DMS153 (cell line): ENCODE results near the gene NINJ2.

Experiments used
- DNase-seq: peaks from one replicate; lab custom pipeline; 2025; lab: John Stamatoyannopoulos, UW

The NINJ2 gene

DNA sequence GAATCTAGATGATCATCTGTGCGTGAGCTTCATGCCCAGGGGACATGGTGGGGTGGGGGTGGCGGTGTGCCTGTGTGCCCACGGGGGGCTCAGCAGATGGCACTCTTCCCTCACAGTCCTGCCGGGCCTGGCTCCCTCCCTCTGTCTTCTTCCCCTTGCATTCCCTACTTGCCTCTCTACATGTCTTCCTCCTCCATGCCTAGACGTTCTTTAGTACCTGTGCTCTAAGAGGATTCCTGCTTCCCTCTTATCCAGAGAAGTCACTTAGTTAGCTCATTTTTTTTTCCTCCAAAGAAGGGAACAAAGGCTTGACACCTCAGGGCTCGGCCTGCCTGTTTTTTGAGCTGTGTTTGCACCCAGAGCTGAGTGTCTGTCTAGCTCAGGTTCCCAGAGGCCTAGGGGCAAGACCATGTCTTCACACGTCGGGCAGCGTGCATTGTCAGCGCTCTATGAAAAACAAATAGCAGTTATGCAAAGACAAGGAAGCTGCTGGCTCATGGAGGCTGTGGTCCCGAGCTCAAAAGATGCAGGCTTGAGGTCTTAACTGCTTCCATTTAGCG, 48.8 kb downstream of the NINJ2 start:
- no peak for DNase-seq

DNA sequence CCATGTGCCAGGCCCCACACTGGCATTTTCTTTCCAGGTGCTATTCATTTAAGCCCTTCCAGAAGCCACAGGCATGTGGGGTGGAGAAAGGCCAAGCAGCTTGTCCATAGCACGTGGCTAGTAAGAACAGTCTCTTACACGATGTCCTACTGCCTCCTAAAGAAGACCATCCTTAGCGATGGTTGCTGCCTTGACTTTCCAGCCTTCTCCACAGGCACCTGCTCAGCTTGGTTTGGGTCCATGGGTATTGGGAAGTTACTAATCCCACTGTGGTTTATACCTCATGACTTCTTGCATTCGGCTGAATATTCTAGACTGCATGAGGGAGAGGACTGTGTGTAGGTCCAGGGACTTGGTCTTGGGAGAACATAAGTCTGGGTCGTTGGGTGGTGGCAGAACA, 49.2 kb downstream of the NINJ2 start:
- no peak for DNase-seq

DNA sequence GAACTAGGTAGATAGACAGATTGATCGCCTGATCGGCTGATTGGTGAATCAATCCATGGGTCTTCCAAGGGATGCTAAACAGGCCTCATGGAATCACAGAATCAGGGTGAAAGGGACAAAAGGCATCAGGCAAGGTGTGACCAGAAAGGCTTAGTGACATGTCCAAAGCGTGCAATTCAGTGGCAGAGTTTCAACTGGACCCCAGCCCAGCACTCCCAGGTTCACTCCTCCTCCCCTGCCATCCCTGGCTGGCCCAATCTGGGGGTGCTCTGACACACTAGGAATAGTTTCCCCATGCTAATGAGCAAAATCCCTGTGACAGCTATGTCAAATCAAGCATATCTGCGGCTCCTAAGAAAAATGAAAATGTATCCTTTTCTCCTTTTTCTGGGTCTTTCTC, 50.4 kb downstream of the NINJ2 start:
- no peak for DNase-seq

DNA sequence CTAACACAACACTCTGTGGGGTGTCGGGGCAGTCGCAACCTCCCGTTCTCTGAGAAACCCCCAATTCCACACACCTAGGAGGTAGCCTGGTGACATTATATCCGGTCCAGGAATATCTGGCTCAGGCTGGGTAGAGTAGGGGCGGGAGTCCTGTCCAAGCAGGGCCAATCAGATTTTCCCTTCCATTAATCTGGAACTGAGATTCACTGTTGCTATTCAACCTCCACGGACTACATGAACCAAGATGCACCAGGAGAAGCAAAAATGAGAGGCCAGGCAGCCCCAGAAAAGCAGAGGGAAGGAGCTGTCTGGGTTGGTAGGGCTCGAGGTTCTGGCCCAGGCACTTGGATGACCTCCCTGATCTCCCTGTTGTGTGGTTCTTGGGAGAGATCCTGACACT, 51.0 kb downstream of the NINJ2 start:
- no peak for DNase-seq

DNA sequence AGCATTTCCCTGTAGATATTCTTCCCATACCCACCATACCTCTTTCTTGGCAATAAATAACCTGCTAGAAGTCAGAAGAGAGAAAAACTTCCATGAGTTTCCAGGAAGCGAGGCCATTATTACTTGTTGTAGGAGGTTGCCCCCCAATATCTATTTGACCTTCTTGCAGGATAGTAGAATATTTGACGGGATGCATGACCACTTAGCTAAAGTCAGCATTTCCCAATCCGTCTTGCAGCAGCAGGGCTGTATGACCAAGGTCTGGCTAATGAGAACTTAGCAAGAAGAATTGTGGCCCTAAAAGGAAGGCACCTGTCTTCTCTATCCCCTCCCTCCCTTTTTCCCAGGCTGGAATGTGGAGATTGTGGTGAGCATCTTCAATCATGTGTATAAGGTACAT, 51.5 kb downstream of the NINJ2 start:
- no peak for DNase-seq

DNA sequence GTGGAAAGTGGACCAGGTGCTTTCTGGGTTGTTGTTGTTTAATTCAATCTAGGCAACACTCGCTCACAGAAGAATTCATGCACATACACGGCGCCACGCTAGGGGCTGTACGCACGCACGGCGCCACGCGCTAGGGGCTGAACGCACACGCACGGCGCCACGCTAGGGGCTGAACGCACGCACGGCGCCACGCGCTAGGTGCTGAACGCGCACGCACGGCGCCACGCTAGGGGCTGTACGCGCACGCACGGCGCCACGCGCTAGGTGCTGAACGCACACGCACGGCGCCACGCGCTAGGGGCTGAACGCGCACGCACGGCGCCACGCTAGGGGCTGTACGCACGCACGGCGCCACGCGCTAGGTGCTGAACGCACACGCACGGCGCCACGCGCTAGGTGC, 54.3 kb downstream of the NINJ2 start:
- no peak for DNase-seq

DNA sequence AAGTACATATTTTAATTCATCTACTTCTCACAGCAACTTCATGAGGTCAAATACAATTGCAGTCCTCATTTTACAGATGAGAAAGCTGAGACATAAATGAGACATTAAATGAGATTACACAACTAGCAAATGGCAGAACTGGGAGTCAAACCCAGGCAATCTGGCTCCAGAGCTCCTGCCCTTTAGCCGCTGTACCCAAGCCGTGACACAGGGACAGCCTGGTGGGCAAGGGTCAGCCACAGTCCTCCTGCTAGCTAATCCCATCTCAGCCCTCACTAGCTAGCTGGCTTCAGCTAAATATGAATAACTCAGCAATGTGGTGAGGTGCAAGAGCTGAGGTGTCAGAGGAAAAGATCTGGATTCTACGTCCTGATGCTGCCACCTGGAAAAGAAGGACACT, 54.8 kb downstream of the NINJ2 start:
- DNase-seq, result no peak

DNA sequence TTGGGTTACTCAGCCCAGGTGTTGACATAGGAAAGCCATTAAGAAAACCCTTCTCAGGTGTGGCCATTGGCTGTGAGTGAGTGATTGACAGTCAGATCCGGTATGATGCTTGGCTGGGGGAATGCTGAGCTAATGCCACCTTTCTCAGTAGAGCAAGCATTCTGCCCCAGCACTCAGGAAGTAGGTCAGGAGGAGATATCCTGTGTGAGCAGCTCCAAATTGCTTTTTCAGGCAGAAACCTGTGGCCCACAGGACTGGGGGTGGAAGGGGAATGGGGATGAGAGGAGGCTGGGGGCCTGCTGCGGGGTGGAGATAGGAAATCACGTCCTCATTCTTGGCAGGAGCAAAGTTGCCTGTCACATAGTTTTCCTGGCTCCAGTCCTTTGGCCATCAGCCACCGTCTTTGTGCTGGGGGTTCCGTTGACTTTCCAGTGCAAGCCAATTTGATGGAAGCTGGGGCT, 55.7 kb downstream of the NINJ2 start:
- DNase-seq, result no peak

DNA sequence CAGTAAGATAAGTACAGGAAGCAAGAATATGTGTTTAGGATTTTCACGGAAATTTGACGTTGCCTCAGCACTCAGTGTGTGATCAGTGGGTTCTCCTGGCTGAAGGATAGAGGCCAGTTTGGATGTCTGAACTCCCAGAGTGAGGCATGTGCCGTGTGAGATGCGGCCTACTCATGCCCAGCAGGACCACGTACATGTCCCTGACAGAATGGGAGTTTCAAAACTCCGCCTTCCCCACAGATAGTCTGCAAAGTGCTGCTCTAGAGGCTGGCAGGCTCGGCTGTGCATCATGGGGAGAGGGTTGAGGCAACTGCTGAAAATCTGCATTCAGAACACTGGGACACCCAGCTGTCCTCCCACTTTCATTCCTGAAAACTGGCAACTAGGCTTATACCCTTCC, 58.3 kb downstream of the NINJ2 start:
- no peak for DNase-seq

DNA sequence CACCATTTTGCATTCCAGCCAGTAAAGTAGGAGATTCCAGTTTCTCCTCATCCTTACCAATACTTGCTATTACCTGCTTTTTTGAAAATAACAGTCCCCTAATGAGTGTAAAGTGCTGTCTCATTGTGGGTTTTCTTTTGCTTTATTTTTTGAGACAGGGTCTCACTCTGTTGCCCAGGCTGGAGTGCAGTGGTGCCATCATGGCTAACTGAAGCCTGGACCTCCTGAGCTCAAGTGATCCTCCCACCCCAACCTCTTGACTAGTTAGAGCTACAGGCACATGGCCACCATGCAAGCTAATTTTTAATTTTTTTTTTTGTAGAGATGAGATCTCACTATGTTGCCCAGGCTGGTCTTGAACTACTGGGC, 60.6 kb downstream of the NINJ2 start:
- no peak for DNase-seq

DNA sequence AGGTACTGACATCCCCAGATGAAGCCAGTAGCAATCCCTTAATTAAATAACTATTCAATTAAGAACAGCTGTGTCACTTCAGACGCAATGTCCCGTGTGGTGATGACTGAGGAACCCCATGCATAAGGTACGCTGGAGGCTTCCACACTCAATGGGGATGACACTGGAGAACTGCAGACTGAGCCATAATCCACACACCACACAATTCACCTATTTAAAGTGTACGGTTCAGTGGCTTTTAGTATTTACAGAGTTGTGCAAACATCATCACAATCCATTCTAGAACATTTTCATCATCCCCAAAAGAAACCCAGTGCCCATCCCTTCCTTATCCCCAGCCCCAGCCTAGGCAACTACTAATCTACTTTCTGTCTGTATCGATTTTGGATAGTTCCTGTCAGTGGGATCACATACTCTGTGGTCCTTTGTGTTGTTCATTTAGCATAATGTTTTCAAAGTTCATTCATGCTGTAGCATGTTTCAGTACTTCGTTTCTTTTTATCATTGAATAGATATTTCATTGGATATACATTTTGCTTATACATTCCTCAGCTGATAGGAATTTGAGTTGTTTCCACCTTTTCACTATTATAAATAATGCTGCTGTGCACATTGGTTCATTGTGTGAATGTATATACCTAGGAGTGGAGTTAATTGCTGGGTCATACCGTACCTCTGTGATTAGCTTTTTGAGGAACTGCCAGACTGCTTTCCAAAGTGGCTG, 61.1 kb downstream of the NINJ2 start:
- DNase-seq, result no peak

DNA sequence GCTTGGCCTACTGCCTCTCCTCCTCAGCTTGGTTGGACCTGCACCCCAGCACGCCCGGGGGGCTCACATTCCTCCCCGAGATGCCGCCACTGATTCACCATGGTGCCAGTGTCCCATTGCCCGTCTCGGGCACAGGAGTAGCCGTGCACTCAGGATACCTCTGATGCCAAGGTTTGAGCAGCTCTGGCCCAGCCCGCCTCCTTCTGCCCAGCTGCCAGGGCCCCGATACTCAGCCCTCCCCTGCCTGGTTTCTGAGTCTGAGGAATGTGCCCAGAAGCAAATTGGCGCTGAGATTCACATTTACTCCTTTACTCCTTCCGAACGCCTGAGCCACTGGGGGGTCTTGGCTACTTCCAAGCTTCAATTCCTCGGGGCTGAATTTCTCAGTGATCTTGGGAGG, 63.5 kb downstream of the NINJ2 start:
- DNase-seq, result no peak

DNA sequence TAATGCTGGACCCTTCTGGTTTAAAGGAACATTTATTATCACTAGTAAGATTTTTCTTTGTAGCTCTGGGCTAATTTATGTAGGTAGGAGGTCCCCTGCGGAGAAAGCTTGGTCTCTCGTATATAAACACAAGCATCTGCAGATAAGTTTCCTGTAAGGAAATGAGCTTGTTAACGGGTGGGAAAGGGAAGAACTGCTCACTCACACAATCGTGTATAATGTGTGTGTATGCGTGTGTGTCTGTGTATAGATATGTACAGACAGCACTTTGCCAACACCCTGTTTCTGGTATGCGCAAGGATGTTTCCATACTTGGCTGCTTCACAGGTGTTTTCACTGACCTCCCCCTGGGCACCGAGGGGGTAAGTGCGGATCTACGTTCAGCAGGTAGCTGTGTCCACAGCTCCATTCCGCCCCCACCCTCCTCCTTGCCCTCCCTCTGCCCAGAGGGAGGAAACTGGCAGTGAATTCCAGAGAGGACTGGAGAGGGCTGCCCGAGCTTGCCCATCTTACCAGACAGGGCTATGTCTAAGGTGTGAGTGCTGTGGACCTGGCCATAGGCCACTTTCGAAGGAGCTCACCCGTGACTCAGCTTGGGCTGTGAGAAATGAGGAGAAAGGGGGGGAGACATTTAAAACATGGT, 65.2 kb downstream of the NINJ2 start:
- no peak for DNase-seq

DNA sequence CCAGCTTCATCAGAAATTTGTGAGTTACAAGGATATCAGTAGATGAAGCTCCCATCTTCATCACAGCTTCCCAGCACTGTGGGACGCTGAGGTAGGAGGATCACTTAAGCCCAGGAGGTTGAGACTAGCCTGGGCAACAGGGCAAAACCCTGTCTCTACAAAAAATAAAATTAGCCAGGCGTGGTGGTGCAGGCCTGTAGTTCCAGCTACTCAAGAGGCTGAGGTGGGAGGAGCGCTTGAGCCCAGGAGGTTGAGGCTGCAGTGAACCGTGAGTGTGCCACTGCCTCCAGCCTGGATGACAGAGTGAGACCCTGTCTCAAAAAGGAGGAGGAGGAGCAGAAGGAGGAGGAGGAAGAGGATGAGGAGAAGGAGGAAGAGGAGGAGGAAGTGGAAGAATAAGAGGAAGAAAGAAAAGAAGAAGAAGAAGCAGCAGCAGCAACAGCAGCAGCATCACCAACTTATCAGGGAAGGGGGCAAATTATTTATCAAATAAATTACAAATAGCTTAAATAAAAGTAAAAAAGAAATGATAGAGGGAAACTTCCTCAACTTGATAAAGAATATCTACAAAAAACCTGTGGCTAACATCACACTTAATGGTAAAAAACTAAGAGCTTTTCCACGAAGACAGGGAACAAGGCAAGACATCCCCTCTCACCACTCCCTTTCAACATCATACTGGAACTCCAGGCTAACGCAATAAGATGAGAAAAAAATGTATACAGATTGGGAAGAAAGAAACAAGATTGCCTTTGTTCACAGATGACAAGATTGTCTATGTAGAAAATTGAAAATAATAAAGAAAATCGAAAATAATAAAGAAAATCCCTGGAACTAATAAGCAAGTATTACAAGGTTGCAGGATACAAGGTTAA, 69.6 kb downstream of the NINJ2 start:
- no peak for DNase-seq

DNA sequence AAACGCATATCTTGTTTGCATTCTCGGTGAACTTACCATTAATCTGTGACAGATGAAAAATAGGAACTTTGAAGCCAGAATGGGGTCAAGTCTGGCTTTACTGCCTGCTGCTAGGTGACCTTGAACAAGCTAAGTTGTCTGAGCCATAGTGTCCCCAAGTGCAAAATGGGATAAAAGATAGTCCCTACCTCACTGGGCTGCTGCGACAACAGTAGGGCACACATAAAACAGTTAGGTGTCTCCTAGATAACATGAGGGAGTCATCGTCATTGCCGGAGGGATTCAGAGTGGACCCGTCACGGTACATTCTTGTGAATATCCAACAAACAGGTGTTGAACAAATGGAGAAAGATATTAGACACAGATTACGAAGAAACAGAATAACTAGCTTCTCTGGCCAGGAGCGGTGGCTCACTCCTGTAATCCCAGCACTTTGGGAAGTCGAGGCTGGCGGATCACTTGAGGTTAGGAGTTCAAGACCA, 71.2 kb downstream of the NINJ2 start:
- no peak for DNase-seq

DNA sequence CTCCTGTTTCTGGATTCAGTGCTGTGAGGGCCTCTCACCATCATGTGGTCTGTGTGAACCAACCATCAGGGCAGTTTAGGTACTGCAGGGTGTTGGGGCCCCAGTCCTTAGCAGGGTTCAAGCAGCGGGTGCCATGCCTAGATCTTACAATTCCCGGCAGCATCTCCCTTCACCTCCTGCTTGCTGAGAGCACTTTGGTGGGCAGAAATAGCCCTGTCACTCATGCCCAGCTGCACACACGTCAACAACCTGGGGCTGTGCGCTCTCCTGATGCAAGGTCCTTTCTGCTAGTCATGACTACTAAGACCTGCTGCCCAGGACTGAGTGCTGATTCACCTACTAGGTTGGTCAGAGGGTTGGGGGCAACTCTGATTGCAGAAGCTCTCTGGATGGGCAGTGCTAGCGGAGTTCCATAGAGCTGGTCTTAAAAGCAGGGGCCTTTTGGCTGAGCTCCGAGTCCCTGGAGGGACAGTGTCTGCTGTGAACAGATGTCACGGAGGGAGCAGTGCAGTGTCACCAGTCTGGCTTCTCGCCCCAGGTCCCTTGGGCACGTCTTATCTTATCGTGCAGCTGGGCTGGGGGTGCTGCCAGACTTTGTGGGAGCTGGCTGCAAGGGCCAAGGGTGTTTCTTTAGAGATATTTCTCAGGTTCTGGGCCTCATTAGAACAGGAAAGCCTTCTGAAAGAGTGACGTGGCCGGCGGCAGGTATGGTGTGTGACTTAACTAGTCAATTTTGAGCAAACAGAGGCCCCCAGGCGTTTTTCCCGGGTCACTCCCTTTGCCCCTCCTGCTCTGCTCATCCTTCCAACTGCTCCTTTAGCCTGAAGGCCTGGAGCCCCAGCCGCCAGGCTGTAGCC, 71.8 kb downstream of the NINJ2 start:
- no peak for DNase-seq

DNA sequence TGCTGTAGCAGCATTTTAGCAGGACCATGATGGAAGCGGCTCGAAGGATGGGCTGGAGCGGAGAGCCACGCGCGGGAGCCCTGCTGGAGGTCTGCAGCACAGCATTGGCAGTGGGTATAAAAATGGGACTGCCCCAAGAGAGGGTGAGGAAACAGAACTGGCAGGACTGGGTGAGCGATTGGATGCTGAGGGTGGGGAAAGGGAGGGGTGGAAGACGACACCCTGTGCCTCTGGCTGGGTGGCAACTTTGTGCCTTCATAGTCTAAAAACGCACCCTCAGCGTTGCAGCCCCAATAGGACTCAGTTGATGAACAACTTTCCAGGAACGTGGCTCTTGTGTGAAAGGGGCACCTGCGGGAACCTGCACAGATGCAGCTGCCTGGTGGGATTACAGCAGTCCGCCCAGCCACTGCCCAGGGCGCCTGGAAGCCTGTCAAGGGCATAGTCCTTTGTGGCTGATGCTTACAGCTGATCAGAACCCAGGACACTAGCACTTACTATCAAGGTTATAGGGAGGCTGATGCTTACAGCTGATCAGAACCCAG, 73.0 kb downstream of the NINJ2 start:
- no peak for DNase-seq

DNA sequence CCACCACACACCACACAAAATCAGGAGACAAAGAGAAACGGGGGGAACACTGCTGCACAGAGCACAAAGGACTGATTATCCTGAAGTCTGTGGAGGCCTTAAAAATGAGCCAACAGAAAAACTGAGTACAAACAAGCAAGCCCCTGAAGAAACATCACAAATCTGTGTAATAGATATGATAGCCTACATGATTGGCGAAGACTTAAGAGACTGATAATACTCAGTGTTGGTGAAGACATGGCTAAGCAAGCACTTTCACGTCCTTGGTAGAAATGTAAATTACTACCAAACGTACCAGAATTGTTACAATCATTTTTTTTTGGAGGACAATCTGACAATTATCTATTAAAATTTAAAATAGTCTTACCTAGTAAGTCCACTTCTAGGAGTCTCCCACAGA, 74.6 kb downstream of the NINJ2 start:
- no peak for DNase-seq

DNA sequence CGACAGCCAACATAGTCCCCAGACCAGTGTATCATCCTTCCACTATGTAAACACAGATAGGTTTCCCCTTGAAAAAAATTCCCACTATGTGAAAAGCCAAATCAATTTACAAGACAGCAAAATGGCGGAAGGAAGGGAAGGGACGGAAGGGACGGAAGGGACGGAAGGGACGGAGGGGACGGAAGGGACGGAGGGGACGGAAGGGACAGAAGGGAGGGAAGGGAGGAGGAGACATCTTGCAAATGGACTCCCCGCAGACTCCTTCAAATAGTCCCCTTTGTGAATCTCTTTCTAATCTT, 75.3 kb downstream of the NINJ2 start:
- DNase-seq, result no peak

DNA sequence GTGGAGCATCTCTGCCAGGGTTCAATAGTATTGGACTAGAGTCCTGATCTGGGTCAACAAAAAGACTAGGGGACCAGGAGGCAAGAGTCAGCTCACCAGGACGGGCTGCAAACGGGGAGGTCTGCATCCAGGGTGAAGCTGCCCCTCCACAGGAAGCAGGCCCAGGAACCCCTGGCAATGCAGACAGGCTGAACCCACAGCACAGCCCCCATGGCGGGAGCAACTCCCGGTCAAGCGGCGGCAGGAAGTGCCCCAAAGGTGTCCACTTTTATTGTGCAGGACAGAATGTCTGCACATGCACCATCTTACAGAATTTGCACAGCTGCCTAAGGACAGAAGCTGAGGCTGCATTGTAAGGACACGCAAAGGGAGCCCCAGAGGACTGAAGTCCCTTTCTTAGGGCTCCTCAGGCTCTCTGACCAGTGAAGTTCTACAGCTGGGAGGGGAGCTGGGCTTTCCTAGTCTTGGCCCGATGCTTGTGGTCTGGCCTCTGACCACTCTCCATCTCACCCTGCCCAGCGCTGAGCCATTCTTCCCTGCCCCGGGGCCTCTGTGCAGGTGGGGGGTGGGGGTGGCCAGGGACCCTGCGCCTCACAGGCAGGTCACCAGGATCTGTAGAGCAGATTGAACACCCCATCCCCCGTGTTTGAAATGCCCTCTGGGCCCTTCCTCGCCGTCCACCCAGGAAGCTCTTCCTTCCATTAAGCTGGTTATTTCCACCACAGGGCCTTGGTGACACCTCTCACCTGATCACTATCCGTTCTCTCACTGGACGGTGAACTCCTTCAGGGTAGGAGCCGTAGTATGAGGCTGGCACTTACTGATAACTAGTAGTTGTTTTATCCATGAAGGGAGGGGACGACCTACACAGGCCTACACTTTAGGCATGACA, 75.9 kb downstream of the NINJ2 start:
- no peak for DNase-seq
